Sigmoid colon (tissue), 4 donors: ENCODE data around the gene IFT25.

ENCODE experiments used
- EP300 ChIP-seq, 4 donors: sonication (generic); formaldehyde crosslinking; IDR thresholded peaks; one replicate each; pipeline ENCODE4 v1.6.1; 2017; ENCODE audit warnings: antibody characterized with exemption in 4 of 4
- POLR2A ChIP-seq, 2 donors: fragments of 450-650 bp; IDR thresholded peaks; one replicate each; pipeline ENCODE4 v1.6.1; 2016; ENCODE audit warnings: antibody characterized with exemption in 2 of 2, mild to moderate bottlenecking in 2 of 2, moderate library complexity in 2 of 2
- POLR2AphosphoS5 ChIP-seq, 4 donors: sonication (generic); formaldehyde crosslinking; IDR thresholded peaks; one replicate each; pipeline ENCODE4 v1.6.1; 2017; ENCODE audit warnings: antibody characterized with exemption in 4 of 4
- TF ChIP-seq, protein P1 (sequence below), 4 experiments: fragments of 450-650 bp in 3 of 4; fragments of 200-600 bp in 1 of 4; IDR thresholded peaks; one replicate each; pipeline ENCODE4 v1.5.1; 2016 to 2019; ENCODE audit warnings: antibody characterized with exemption in 4 of 4, mild to moderate bottlenecking in 3 of 4, moderate library complexity in 2 of 4

DNA sequence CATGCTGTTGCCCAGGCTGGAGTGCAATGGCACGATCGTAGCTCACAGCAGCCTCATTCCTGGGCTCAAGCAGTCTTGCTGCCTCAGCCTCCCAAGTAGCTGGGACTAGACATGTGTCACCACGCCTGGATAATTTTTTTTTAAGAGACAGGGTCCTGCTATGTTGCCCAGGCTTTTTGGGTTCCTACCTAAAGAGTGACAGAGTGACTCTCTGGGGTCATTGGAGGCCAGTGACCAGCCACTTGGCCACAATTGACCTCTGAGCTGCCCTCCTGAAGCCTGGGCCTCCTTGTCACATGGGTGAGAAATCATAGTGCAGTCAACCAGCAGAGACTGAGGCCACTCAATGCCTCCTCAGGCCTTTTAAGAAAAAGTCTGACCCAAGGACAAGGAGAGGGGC, 45.8 kb downstream of the IFT25 start:
- TF ChIP-seq, protein P1, sequence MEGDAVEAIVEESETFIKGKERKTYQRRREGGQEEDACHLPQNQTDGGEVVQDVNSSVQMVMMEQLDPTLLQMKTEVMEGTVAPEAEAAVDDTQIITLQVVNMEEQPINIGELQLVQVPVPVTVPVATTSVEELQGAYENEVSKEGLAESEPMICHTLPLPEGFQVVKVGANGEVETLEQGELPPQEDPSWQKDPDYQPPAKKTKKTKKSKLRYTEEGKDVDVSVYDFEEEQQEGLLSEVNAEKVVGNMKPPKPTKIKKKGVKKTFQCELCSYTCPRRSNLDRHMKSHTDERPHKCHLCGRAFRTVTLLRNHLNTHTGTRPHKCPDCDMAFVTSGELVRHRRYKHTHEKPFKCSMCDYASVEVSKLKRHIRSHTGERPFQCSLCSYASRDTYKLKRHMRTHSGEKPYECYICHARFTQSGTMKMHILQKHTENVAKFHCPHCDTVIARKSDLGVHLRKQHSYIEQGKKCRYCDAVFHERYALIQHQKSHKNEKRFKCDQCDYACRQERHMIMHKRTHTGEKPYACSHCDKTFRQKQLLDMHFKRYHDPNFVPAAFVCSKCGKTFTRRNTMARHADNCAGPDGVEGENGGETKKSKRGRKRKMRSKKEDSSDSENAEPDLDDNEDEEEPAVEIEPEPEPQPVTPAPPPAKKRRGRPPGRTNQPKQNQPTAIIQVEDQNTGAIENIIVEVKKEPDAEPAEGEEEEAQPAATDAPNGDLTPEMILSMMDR (IDR thresholded peaks at IDR 0.05), result no peak
- TF ChIP-seq POLR2A (IDR thresholded peaks at IDR 0.05), result no peak
- TF ChIP-seq POLR2AphosphoS5 (IDR thresholded peaks at IDR 0.05), result no peak
- no peak for TF ChIP-seq EP300 (IDR thresholded peaks at IDR 0.05)
